Adrenal gland (tissue), 5 donors: Measurements from ENCODE around the gene VWA1.
"Not testable (repeated sequence)": the region's sequence is repeated elsewhere in the genome, so short reads cannot be mapped to it uniquely, and the experiment has no call there.

ENCODE experiments used
- POLR2A ChIP-seq, 2 donors: fragments of 450-650 bp; IDR thresholded peaks; one replicate each; pipeline ENCODE4 v1.6.1; 2017; ENCODE audit warnings: antibody characterized with exemption in 2 of 2, mild to moderate bottlenecking in 2 of 2, moderate library complexity in 1 of 2
- TF ChIP-seq, protein P1 (sequence below), 6 experiments: fragments of 450-650 bp in 4 of 6; fragments of 200-600 bp in 2 of 6; sonication (generic) in 1 of 6; IDR thresholded peaks; 1 replicate in 5 of 6; 2 replicates in 1 of 6; pipeline versions ENCODE4 v1.5.1 to v1.8.0; 2016 to 2021; ENCODE audit warnings: antibody characterized with exemption in 6 of 6, mild to moderate bottlenecking in 2 of 6, moderate library complexity in 1 of 6
- donor health status: DM: no; HTN: no; CAD: no.

DNA sequence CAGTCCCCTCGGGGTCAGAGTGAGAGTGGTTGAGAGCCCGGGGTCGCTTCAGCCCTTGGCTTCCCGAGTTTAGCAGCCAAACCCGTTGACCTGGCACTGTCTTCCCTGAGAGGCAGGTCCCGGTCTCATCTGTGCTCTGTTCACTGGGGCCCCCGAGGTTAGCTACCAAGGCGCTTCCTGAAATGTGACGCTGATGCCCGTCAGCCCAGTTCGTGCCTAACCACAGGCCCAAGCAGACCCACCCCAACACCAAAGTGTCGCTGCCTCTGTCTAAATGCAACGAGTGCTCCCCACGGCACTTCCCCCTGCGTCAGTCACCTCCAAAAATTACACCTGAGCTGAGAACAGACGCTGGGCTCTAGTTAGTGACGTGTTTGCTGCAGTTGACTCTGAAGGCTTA lies 40.5 kb downstream of the VWA1 start:
- TF ChIP-seq, protein P1, sequence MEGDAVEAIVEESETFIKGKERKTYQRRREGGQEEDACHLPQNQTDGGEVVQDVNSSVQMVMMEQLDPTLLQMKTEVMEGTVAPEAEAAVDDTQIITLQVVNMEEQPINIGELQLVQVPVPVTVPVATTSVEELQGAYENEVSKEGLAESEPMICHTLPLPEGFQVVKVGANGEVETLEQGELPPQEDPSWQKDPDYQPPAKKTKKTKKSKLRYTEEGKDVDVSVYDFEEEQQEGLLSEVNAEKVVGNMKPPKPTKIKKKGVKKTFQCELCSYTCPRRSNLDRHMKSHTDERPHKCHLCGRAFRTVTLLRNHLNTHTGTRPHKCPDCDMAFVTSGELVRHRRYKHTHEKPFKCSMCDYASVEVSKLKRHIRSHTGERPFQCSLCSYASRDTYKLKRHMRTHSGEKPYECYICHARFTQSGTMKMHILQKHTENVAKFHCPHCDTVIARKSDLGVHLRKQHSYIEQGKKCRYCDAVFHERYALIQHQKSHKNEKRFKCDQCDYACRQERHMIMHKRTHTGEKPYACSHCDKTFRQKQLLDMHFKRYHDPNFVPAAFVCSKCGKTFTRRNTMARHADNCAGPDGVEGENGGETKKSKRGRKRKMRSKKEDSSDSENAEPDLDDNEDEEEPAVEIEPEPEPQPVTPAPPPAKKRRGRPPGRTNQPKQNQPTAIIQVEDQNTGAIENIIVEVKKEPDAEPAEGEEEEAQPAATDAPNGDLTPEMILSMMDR (IDR thresholded peaks at IDR 0.05), result not testable (repeated sequence)
- TF ChIP-seq POLR2A (IDR thresholded peaks at IDR 0.05), result not testable (repeated sequence)
